HepG2 (cell line): Measurements from ENCODE around the gene CCNG1. TPM values are rescaled to one million over a fixed set of nuclear protein-coding genes. Genes with fewer than 3 reads are reported as not detected.
A peak's percentile ranks its signal among the peaks of the same experiment; 100 is the strongest.

Experiments
- AKAP8 ChIP-seq: sonication (generic); formaldehyde crosslinking; IDR thresholded peaks from 2 replicates; pipeline ENCODE4 v1.5.1; 2020; ENCODE audit warnings: mild to moderate bottlenecking, missing genetic modification reagents
- DPF2 ChIP-seq: sonication (generic); formaldehyde crosslinking; IDR thresholded peaks from 2 replicates; pipeline ENCODE4 v1.4.0; 2020; ENCODE audit warnings: mild to moderate bottlenecking, low read depth, missing genetic modification reagents, borderline replicate concordance
- ELF3 ChIP-seq: IDR thresholded peaks from 2 replicates; pipeline ENCODE4 v1.6.1; 2016; ENCODE audit warnings: missing genetic modification reagents, missing compliant biosample characterization
- KDM4B ChIP-seq: sonication (generic); formaldehyde crosslinking; IDR thresholded peaks from 2 replicates; pipeline ENCODE4 v1.4.0; 2020; ENCODE audit warnings: missing genetic modification reagents
- KDM5B ChIP-seq: sonication (generic); formaldehyde crosslinking; IDR thresholded peaks from 2 replicates; pipeline ENCODE4 v1.4.0; 2020; ENCODE audit warnings: missing genetic modification reagents, mild to moderate bottlenecking, borderline replicate concordance
- MEIS1 ChIP-seq: sonication (generic); formaldehyde crosslinking; IDR thresholded peaks from 2 replicates; pipeline ENCODE4 v1.9.0; 2021; ENCODE audit warnings: mild to moderate bottlenecking, missing genetic modification reagents, moderate library complexity, borderline replicate concordance
- NFKBIZ ChIP-seq: IDR thresholded peaks from 2 replicates; pipeline ENCODE4 v1.6.1; 2018; ENCODE audit warnings: missing genetic modification reagents, missing compliant biosample characterization
- RAD21 ChIP-seq: fragments of 450-650 bp; formaldehyde crosslinking; IDR thresholded peaks from 2 replicates; pipeline ENCODE4 v1.5.0; 2020; ENCODE audit warnings: mild to moderate bottlenecking
- ZNF12 ChIP-seq: sonication (generic); formaldehyde crosslinking; IDR thresholded peaks from 2 replicates; pipeline ENCODE4 v1.5.0; 2020; ENCODE audit warnings: missing genetic modification reagents
- ZNF275 ChIP-seq: sonication (generic); formaldehyde crosslinking; IDR thresholded peaks from 2 replicates; pipeline ENCODE4 v1.8.0; 2022; ENCODE audit warnings: missing genetic modification reagents, mild to moderate bottlenecking, inconsistent platforms, borderline replicate concordance
- ZNF354B ChIP-seq: sonication (generic); formaldehyde crosslinking; IDR thresholded peaks from 2 replicates; pipeline ENCODE4 v1.8.0; 2022; ENCODE audit warnings: mild to moderate bottlenecking, missing genetic modification reagents
- ZNF414 ChIP-seq: sonication (generic); formaldehyde crosslinking; IDR thresholded peaks from 2 replicates; pipeline ENCODE4 v1.5.0; 2020; ENCODE audit warnings: missing genetic modification reagents
- ZNF430 ChIP-seq: sonication (generic); formaldehyde crosslinking; IDR thresholded peaks from 2 replicates; pipeline ENCODE4 v1.9.0; 2021; ENCODE audit warnings: mild to moderate bottlenecking, missing genetic modification reagents
- ZNF614 ChIP-seq: IDR thresholded peaks from 2 replicates; pipeline ENCODE4 v1.6.1; 2018; ENCODE audit warnings: missing biosample characterization, missing genetic modification reagents, inconsistent platforms, borderline replicate concordance
- ZNF629 ChIP-seq: sonication (generic); formaldehyde crosslinking; conservative IDR thresholded peaks from 2 replicates; pipeline ENCODE4 v1.5.0; 2020; ENCODE audit warnings: missing genetic modification reagents
- ZNF883 ChIP-seq: sonication (generic); formaldehyde crosslinking; IDR thresholded peaks from 2 replicates; pipeline ENCODE4 v1.5.1; 2020; ENCODE audit warnings: mild to moderate bottlenecking, missing genetic modification reagents; ENCODE audit errors: not compliant biosample characterization
- polyA plus RNA-seq, 8 experiments: library from polyadenylated mRNA; depleted of rRNA in 3 of 8; stranded (reverse) in 7 of 8; unstranded in 1 of 8; fragments of >200 nt; fragmentation: Illumina TruSeq in 4 of 8; extraction: Trizol in 4 of 8; gene quantifications; 2 replicates each; pipeline versions ENCODE4 v1.2.1 to v1.2.3, GENCODE V29; 2011 to 2016; ENCODE audit warnings: low read depth in 4 of 8, missing spikeins in 1 of 8, mixed read lengths in 1 of 8; ENCODE audit not compliant: insufficient read depth in 1 of 8
- total RNA-seq, 5 experiments: library from RNA; depleted of rRNA; stranded (reverse); fragments of >200 nt; fragmentation: Illumina TruSeq; extraction: Trizol; gene quantifications; 2 replicates each; pipeline ENCODE4 v1.2.3, GENCODE V29; 2016; ENCODE audit warnings: low read depth in 1 of 5
- TF ChIP-seq, protein P1 (sequence below): sonication (generic); formaldehyde crosslinking; IDR thresholded peaks from 2 replicates; pipeline ENCODE4 v1.5.1; 2020; ENCODE audit warnings: mild to moderate bottlenecking, missing genetic modification reagents, borderline replicate concordance
- TF ChIP-seq, protein P2 (sequence below): IDR thresholded peaks from 2 replicates; pipeline ENCODE4 v1.6.1; 2016; ENCODE audit warnings: missing biosample characterization, missing genetic modification reagents, low read depth

Gene CCNG1
- total and polyA plus RNA-seq, 2 of the 13 experiments (the other 11 are each of a cell fraction or from before 2014, with no cell fraction given): 181 to 353 TPM

DNA sequence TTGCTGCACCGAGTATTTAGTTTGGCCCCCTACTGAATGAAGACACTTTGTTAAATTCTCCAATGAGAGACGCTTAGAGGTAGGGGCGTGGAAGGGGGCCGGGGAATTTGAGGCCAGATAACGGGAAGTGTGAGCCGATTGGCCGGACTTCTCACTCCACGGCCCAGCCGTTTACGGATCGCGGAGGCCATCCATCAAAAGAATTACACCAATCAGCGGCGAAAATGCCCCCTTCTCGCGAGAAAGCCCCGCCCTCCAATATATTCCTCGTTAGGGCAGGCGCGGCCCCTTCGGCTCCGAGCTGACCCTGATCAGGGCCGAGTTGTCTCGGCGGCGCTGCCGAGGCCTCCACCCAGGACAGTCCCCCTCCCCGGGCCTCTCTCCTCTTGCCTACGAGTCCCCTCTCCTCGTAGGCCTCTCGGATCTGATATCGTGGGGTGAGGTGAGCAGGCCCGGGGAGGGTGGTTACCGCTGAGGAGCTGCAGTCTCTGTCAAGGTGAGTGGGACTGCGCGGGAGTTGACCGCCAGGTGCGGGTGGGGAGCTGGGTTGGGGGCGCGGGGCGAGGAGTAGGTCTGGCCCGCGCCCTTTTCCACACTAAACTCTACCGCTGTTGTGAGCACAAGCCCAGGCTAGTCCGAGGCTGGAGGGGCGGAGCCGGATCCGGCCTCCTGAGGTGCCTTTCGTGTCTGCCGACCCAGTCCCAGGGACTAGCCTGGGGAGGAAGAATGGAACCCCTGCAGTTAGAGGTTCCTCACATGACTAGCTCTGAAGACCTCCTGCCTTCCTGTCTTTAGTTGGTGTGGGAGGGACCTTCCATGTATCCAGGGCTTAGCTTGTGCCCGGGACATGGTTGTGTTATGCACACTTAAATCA lies at the start of gene CCNG1 (continued):
- TF ChIP-seq, protein P1, sequence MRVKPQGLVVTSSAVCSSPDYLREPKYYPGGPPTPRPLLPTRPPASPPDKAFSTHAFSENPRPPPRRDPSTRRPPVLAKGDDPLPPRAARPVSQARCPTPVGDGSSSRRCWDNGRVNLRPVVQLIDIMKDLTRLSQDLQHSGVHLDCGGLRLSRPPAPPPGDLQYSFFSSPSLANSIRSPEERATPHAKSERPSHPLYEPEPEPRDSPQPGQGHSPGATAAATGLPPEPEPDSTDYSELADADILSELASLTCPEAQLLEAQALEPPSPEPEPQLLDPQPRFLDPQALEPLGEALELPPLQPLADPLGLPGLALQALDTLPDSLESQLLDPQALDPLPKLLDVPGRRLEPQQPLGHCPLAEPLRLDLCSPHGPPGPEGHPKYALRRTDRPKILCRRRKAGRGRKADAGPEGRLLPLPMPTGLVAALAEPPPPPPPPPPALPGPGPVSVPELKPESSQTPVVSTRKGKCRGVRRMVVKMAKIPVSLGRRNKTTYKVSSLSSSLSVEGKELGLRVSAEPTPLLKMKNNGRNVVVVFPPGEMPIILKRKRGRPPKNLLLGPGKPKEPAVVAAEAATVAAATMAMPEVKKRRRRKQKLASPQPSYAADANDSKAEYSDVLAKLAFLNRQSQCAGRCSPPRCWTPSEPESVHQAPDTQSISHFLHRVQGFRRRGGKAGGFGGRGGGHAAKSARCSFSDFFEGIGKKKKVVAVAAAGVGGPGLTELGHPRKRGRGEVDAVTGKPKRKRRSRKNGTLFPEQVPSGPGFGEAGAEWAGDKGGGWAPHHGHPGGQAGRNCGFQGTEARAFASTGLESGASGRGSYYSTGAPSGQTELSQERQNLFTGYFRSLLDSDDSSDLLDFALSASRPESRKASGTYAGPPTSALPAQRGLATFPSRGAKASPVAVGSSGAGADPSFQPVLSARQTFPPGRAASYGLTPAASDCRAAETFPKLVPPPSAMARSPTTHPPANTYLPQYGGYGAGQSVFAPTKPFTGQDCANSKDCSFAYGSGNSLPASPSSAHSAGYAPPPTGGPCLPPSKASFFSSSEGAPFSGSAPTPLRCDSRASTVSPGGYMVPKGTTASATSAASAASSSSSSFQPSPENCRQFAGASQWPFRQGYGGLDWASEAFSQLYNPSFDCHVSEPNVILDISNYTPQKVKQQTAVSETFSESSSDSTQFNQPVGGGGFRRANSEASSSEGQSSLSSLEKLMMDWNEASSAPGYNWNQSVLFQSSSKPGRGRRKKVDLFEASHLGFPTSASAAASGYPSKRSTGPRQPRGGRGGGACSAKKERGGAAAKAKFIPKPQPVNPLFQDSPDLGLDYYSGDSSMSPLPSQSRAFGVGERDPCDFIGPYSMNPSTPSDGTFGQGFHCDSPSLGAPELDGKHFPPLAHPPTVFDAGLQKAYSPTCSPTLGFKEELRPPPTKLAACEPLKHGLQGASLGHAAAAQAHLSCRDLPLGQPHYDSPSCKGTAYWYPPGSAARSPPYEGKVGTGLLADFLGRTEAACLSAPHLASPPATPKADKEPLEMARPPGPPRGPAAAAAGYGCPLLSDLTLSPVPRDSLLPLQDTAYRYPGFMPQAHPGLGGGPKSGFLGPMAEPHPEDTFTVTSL (CRISPR knock-in tag): no peak; the same call in 1 of the 2 replicates
- TF ChIP-seq RAD21 (CRISPR knock-in tag): peak; percentile 20; the same call in 1 of the 2 replicates
- TF ChIP-seq KDM5B (CRISPR knock-in tag): peak; percentile 88
- no peak for TF ChIP-seq ZNF414
- no peak for TF ChIP-seq ELF3 (CRISPR knock-in tag)
- peak; percentile 80 for TF ChIP-seq ZNF12 (CRISPR knock-in tag)
- TF ChIP-seq DPF2: no peak
- TF ChIP-seq ZNF275 (CRISPR knock-in tag): peak; percentile 62; the same call in 1 of the 2 replicates
- TF ChIP-seq ZNF883 (CRISPR knock-in tag): no peak
- no peak for TF ChIP-seq NFKBIZ
- 0 out of 2 replicates have a peak, but pooled peaks have one; percentile 91 for TF ChIP-seq ZNF430 (CRISPR knock-in tag)
- TF ChIP-seq MEIS1: no peak
- TF ChIP-seq ZNF354B (CRISPR knock-in tag): no peak
- TF ChIP-seq KDM4B: peak; percentile 72
- no peak for TF ChIP-seq ZNF629
- TF ChIP-seq AKAP8: no peak
- TF ChIP-seq ZNF614 (CRISPR knock-in tag): peak; percentile 23; the same call in 1 of the 2 replicates
- TF ChIP-seq, protein P2, sequence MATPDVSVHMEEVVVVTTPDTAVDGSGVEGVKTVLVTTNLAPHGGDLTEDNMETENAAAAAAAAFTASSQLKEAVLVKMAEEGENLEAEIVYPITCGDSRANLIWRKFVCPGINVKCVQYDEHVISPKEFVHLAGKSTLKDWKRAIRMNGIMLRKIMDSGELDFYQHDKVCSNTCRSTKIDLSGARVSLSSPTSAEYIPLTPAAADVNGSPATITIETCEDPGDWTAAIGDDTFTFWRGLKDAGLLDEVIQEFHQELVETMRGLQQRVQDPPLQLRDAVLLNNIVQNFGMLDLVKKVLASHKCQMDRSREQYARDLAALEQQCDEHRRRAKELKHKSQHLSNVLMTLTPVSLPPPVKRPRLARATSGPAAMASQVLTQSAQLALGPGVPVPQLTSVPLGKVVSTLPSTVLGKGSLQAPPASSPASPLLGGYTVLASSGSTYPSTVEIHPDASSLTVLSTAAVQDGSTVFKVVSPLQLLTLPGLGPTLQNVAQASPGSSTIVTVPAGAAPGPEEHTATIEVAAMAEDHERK (CRISPR knock-in tag): no peak
